SKM-1 treated with dmso at 0.1 percent for 144 hours (cell line): ENCODE data around the gene SPACA9.

Experiments
- DNase-seq: peaks from one replicate; lab custom pipeline; 2025; ENCODE audit not compliant: unreplicated experiment; lab: John Stamatoyannopoulos, UW

Gene SPACA9

DNA sequence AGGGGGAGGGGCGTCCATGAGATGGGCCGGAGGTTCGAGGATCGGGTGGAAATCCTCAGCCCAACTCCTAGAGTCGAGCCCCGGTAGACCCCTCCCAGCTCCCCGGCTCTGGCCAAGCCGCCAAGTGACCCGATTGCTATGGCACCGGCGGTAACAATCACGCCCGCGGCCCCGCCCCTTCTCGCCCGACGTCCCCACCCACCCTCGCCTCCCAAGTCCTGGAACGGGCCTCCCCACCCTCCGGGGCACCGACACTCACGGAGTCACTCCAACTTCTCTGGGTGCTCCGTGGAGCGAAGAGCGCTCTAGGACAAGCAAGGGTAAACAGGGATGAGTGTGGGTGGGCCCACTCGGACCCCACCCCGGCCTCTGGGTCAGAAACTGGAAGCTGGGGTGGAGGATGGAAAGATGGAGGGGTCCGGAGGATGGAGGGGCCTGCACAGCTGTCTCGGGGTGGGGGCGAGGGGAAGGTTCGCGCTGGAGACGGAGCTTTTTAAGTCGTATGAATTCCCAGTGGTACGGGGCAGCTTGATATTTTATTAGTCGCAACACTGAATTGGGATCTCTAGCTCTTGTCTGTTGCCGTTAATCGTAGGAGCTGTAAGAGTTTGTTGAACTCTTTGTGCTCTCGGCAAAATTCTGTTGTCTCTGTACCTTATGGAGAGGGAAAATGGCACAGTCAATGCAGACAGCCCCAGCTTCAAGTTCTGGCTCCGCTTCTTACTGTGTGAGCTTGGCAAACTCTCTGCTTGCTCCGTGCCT lies at the start of gene SPACA9:
SPACA9 (plus strand) TSS at position 204 of the 762 bp plus-strand sequence. CDS start 5,050 bp downstream, outside the sequence.
- peak; percentile 3 for DNase-seq

GRCh38 chr9:132832171-132832881 lies 46.4 kb upstream of the SPACA9 start:
- no peak for DNase-seq

- DNase-seq: no peak
Observed at GRCh38 chr9:132833550-132834121, 45.1 kb upstream of the SPACA9 start.

DNA sequence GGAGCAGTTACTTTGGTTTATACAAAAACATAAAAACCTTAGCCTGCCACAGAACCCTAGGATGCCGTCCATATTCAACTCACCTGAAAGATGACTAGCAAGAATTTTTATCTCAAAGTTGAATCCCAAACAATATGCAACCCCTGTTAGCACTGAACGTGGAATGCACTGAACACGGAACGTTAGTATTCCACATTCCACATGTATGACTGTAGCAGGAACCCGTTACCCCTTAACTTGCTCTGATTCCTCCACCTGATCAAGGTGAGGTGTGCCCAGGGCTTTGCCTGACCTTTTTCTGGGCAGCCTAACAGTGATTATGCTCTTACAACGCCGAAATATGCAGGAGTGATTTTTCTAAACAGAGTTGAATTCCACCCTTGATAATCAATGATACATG lies 44.4 kb upstream of the SPACA9 start:
- DNase-seq: no peak

DNA sequence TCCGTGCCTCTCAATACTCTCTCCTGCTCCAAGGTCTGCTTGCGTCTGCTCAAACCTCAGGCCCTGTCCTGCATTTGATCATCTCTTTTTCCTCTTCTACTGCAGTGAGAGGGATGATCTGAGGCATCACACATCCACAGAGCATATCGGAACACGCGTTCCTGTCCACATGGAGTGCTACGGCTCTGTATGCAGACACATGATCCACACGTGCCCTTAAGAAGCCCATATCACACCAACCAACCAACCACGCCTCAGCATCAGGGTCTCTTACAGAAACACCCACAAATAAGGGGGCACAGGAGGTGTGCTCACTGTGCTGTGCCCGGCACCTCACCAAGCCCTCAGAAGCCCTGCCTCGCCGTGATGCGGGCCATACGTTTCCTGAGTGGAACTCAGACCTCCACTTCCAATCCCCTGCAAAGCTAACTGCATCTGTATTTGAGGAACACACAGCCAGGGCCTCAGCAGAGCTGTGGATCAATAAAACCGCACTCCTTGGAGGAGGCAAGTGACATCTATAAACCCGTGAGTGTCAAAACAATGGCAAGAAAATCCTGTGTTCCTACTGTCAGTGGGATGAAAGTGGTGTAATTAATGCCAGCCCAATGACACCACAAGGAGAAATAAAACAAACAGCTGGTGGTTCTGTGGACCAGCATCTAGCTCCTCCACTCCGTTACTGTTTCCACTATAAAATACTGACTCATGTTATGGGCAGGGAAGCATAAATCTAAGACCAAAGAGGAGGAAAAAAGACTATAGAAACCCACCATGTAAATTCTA lies 41.0 kb upstream of the SPACA9 start:
- DNase-seq: no peak

- no peak for DNase-seq
Observed at GRCh38 chr9:132838291-132838690, 40.4 kb upstream of the SPACA9 start.

- DNase-seq: no peak
Observed at GRCh38 chr9:132840980-132841379, 37.7 kb upstream of the SPACA9 start.

GRCh38 chr9:132842124-132843044 lies 36.3 kb upstream of the SPACA9 start:
- DNase-seq: no peak

GRCh38 chr9:132846109-132846917 lies 32.4 kb upstream of the SPACA9 start:
- DNase-seq: no peak

DNA sequence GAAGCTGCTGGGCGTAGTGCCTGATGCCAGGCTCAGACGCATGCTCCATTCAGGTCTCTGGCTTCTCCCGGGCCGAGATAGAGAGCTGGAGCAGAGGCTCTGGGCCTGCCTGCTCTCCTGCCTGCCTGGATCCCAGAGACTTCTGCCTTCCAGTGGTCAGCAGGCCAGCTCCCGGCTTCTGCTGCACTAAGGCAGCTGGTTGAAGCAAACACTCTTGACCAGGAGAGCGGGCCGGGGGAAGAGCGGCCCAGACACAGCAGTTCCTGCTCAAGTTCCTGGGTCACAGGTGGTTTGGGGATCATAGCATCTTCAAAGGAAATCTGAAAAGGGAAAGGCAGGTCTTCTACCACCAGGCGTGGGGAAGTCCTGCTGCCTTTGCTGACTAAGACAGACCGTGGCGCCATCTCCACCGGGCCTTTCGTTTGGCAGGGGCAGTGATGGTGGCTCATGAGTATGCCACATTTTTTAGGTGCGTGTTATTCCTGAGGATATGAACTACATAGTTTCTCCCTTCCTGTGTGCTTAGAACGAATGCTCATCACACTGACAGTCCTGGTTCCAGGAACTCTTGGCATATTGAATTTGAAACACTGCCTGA lies 31.7 kb upstream of the SPACA9 start:
- no peak for DNase-seq

GRCh38 chr9:132849185-132849706 lies 29.5 kb upstream of the SPACA9 start:
- DNase-seq: no peak

DNA sequence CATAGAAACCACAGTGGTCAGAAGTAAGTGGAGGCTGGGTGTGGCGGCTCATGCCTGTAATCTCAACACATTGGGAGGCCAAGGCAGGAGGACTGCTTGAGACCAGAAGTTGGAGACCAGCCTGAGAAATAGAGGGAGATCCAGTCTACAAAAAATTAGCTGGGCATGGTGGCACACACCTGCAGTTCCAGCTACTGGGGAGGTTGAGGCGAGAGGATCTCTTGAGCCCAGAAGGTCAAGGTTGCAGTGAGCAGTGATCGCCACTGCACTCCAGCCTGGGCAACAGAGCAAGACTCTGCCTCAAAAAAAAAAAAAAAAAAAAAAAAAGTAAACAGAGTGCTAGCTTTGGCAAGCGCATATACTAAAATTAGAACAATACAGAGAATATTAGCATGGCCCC lies 25.2 kb upstream of the SPACA9 start:
- DNase-seq: no peak

DNA sequence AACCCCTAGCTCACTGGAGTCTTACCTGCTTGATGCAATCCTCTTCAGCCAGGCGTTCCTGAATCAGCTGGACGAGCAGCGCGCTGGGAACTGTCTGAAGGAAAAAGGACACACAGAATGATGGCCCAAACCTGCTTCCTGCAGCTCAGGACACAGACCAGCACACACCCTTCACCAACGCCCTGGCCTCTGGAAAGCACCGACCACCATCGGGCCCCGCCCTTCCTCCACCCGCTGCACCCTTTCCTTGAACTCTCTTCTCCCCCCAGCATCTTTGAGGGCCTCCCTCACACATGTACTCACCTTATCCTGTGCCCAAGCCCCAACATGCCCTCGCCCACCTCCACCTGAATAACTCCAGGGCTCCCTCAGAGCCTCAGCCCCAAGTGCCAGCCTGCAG lies 23.9 kb upstream of the SPACA9 start:
- no peak for DNase-seq

GRCh38 chr9:132855904-132856303 lies 22.8 kb upstream of the SPACA9 start:
- no peak for DNase-seq

GRCh38 chr9:132857031-132857430 lies 21.7 kb upstream of the SPACA9 start:
- no peak for DNase-seq

DNA sequence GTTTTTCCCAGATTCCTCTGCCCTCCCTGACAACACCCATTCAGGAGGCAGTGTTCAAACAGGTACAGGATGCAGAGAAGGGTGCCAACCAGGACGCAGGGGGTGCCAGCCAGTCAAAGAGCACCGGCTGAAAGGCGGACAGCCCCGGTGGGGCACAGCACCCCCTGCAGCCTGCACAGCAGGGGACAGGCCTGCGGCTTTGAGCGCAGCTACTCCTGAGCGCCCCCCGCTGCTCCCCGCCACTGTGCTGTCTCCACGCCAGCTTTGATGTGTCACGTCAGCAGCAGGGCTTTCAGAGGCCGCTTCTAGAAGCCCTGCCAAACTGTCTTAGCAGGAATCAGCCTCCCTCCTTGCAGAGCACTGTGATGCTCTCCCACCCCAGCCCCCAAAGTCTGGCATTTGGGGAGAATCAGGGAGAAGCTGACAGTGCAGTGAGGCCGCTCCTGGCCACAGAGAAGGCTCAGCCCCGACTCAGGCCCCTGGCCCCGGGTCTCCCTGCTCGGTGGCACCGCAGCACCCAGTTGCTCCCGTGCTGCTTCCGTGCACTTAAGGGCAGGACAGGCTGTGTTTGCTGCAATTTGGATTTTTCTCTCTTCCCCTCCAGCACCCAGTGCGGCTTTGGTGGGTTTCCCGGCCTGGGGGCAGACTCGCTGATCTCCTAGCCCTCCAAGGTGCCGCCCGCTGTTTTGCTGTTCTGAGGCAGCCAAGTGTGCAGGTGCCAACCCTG lies 20.9 kb upstream of the SPACA9 start:
- no peak for DNase-seq

- no peak for DNase-seq
Observed at GRCh38 chr9:132858751-132859150, 19.9 kb upstream of the SPACA9 start.

- no peak for DNase-seq
Observed at GRCh38 chr9:132861666-132862065, 17.0 kb upstream of the SPACA9 start.
